Stimulated activated CD8-positive, alpha-beta memory T cell treated with anti-CD3 and anti-CD28 coated beads, Interleukin-4, amount 100 ng/mL, for 24 hours (primary cell): ENCODE results near the gene NEK6.

Experiments used
- DNase-seq: peaks from one replicate; pipeline ENCODE4 v3.0.0-alpha.2; 2020; ENCODE audit warnings: low read depth

The NEK6 gene

DNA sequence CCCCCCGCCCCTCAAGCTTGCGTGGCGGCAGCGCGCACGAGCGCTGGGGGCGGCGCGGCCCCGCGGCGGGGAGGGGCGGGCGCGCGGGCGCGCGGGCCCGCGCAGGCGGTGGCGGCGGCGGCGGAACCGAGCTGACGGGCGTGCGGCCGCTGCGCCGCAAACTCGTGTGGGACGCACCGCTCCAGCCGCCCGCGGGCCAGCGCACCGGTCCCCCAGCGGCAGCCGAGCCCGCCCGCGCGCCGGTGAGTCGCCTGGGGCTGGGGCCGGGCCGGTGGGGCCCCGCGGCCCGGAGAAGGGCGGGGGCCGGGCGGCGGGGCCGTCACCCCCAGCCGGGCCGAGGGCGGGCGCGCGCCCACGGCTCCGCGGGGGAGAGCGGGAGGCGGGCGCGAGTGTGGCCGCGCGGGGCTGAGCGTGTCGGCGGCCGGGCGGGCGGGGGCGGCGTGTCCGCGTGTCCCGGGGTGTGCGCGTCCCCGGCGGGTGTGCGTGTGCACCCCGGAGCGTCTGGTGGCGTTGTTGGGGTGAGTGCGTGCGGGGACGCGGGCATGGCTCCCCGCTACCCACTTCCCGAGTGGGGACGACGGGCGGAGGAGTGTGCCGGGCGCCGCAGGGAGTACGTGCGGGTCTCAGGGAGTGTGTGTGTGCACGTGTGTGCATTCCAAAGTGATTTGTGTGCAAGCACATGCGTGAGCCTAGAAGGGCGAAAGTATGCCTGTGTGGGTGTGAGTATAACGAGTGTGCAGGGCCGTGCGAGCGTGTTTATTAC lies at the start of gene NEK6:
Gene NEK6, plus strand, starts transcription at position 106 of the 763 bp plus-strand sequence. CDS start 44,016 bp downstream, outside the sequence.
- DNase-seq = no peak

DNA sequence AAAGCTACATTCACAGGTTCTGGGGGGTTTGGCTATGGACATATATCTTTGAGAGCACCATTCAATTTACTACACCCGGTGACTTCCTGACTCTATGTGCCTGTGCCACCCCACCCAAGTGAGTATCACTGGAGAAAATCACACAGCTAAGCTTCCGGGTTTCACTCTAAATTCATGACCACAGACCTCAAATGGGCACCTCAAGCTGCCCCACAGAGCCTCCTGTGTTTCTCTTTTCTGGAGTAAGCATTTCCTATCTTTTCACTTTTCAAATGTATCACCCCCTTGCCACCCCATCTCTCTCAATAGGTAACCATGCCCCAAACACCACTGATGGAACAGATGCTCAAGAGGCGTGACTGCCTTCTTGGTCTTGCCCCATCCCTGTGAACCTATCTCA lies 49.2 kb upstream of the NEK6 start:
- DNase-seq = no peak

DNA sequence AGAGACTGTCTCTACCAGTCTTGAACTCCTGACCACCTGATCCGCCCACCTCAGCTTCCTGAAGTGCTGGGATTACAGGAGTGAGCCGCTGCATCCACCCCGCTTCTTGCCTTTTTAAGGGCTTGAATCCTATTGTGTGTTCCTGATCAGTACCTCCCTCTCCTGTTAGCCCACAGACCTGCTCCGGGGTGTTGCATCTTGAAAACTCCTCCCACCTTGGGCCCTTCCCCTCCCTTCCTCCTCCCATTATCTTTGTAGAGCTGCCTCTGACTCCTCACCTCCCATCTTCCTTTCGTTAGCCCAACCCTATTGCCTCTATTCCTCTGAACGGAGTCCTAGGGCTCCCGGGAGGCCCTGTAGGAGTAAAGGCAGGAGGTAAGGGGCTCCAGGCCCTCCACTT lies 48.5 kb upstream of the NEK6 start:
- DNase-seq = no peak

DNA sequence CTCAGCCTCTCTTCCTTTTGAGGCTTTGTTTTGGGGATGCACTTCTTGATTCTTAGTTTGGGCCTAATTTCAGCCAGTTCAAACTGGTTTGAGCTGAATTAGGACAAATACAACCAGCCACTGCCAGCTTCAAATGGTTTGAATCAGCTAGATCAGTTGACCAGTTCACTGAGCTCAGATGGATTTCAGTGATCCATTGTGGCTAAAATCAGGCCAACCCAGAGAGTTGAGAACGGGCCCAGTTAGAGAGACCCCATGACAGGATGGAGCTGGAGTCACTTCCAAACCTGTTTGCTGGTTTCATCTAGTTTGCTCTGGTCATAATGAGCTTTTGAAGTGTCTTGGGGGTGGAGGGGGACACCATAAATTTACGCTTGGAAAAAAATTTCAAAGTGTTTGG lies 48.0 kb upstream of the NEK6 start:
- DNase-seq = no peak

DNA sequence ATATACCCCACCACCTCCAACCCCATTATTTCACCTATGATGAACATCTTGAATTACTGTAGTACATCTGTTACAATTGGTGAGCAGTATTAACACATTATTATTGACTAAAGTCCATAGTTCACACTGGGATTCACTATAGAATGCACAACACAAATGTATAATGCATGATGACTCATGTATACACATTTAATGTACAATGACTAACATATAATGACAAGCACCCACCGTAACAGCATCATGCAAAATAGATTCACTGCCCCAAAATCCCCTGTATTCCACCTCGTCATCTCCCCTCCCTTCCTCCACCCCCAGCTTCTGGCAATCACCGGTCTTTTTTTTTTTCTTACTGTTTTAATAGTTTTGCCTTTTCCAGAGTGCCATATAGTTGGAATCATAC lies 47.1 kb upstream of the NEK6 start:
- DNase-seq = no peak

DNA sequence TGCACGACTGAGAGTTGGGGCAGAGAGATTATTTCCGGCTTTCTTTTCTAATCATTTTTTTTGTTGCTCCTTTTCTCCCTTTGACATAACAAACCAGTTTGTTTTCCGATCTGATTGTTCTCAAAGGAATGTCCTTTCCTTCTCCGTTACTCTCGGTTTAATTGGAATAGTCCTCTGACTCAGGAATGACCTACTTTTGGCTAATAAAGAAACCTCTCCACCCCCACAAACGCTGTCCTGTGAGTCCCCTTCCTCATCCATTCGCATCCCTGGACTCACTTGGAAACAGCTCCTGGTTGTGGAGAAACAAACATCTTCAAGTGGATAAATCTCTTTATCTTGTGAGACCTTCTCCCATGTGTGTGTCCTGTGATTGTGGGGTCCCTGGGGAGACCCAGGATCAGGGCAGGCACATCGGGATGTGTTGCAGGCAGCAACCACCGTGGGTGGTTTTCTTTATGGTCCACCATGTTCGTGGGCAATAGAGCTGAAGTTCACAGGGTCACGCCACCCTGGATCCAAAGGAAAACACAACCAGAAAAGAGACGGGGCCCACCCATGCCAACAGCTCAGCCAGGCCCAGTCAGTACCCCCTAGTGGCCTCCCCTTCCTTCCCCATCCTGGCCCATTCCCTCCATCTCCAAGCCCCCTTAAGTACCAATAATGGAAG lies 45.2 kb upstream of the NEK6 start:
- no peak for DNase-seq

DNA sequence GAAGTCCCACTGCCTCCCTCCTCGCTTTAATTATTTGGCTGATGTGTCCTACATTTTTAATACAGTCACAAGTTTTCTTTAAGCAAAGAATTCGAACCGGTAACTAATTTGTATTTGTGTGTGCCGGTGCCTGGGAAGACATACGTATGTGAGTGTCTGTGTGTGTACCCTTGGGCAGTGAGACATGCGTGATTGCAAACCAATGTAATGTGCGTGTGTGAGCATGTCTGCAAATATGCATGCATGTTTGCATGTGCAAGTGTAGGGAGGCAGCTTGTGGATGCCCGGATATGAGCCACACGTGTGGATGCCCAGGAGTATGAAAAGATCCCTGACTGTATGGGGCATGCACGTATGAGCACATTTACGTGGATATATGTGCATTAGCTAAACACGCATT lies 44.4 kb upstream of the NEK6 start:
- no peak for DNase-seq

DNA sequence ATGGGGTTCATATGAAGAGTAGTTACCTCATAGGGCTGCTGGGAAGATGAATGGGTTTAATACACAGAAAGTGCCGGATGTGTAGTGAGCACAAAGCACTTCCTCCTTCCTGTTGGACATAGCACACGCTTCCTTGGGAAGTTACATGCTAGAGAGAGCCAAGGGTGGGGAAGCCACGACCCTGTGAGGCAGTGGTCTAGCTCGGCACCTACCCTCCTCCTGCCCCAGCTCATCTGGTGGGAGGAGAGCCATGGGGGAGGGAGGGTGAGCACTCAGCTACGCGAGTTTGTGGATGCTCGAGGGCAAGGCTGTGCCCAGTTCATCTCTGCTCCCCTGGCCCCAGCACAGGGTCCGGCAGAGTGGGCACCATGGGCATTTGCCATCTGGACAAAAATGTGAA lies 43.6 kb upstream of the NEK6 start:
- DNase-seq = no peak

DNA sequence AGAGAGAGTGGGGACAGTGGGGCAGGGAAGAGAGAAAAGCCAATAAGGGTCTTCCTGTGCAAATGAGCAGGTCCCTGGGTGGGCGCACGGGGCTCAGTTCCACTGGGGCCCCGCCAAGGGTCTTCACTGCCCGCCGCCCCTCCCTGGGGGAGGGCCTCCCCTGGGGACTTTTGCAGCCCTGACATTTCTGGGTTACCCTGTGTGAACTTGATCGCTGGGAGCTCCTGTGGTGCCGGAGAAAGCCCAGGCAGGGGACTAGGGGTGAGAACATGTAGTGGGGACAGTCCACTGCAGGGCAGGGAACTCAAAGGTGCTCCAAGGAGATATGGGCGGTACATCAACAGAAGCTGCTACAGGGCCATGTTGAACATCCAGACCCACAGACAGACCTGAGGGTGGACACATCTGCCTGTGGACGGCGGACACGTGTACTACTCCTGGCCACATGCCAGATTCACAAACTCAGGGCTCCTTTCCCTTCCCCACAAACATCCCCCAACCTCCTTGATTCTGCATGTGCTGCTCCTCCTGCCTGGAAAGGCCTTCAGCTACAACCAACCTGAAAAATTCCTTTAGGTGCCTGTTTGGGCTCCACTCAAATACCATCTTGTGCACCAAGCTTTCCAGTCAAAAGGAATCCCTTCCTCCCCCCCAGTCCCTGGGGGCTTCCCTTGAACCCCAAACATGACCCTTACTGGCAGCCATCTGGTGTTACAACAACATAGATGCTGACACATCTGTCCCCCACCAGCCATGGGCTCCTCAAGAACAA lies 43.0 kb upstream of the NEK6 start:
- DNase-seq = no peak

DNA sequence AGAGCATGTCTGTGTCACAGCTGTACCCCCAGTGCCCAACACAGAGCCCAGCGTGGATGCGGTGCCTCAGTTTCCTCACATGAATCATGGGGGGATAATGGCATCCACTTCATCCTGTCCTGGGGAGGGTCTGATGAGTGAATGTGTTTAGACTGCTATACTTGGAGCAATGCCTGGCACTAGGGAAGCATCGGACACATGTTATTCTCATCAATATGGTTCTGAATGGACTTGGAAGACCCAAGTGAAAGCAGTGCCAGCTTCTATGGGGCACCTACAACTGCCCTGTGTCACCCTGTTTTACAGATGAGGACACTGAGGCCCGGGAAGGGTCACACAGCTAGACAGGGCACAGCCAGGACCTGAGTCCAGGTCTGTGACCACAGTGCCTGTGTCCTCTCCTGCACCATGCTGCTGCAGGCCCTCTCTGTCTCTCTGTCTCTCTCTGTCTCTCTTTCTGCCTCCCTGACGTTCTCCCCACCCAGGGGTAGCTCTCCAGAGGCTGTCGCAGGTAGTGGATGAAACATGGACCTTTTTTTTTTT lies 42.3 kb upstream of the NEK6 start:
- DNase-seq = no peak

DNA sequence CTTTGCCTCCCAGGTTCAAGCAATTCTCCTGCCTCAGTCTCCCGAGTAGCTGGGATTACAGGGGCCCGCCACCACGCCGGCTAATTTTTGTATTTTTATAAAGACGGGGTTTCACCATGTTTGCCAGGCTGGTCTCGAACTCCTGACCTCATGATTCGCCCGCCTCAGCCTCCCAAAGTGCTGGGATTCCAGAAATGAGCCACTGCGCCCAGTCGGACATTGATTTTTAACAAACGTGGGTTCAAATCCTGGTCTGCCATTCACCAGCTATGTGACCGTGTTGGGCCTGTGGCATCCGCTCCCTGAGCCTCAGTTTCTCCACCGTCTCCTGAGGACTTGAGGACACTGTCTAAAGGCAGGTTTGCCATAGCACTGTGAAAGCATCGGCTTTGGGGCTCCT lies 41.8 kb upstream of the NEK6 start:
- DNase-seq = no peak

DNA sequence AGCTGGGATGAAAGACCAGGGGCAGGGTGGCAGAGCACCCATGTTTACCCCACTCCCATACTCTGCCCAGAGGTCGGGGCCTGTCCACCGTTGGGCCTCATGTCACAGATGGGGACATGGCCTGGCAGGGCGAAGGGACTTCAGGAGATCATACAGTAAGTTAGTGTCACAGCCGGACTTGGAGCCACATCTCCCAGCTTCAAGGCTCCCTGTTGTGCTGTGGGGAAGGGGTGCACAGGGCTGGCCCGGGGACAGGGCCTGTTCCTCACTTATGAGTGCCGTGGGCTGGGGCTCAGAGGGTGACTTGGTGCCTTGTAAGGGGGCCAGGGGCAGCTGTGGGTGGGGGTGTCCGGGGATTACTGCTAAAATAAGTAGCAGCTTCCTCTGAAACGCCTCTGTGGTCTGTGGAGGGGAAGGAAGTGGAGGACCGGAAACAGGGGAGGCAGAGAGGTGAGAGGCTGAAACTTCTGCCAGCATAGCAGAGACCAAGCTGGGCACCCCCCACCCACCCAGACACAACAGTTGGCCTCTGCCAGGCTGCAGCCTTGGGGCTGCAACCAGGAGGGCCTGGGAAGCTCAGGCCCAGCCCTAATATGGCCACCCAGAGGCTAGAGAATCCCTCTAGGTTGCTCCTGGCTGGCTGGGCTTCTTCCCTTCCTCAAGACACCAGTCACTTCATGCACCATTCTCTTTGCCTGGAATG lies 41.1 kb upstream of the NEK6 start:
- peak; percentile 61 for DNase-seq

DNA sequence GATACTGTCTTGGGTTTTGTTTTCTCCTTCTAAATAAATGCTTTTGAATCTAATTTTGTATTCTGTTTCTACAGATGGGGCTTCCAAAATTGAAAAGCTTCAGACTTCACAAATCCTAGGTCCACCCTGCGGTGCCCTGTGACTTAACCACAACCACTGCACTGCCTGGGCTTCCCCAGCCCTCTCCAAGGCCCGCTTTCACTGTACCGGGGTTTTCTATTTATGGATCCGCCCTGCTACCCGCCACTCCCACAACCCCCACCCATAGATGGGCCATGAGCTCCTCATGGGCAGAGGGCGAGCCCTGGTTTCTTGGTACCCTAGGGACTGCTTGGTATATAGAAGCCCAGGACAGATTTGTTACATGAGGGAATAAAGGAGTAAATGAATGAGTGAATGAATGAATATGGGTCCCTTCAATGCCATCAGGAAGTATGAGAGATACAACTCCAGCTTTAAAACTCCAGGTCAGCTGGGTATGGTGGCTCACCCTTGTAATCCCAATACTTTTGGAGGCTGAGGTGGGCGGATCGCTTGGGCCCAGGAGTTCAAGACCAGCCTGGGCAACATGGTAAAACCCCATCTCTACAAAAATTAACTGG lies 39.8 kb upstream of the NEK6 start:
- DNase-seq = no peak

DNA sequence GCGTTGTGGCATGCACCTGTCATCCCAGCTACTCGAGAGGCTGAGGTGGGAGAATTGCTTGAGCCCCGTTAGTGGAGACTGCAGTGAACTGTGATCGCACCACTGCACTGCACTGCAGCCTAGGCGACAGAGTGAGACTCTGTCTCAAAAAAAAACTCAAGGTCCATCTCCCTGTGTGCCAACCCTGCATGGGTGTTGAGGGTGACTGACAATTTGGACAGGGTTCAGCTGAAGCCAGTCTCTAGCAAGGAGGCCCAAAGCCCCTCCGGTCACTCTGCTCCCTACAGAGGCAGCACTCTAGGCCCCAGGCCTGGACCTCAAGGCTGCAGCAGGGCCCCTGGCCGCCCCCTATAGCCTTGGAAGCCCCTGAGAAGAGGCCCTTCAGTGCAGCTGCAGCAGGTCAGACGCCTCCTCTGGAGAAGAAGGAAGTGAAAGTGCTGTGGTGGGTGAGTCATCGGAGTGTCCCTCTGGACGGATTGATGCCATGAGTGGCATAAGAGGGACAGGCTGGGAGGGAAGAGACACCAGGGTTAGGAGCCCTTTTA lies 39.2 kb upstream of the NEK6 start:
- no peak for DNase-seq

DNA sequence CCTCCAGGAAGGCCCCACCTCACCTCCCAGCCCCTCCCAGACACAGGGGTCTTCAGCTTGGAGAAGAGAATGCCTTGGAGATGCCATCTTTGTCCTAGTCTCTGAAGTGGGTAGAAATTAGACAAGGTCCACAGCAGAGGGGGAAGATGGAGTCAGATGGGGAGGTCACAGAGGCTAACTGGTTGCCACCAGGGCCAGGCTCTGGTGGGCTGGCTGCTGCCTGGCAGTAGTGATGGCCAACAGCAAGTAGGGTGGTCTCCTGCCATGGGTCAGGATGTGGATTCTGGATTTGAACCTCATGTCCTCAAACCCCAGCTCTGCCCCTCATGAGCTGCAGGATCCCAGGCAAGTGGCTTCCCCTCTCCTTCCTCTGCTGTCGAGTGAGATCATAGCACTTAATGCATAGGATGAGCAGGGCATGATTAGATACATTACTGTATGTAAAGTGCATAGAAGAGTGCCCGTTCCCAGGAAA lies 38.7 kb upstream of the NEK6 start:
- DNase-seq = no peak

DNA sequence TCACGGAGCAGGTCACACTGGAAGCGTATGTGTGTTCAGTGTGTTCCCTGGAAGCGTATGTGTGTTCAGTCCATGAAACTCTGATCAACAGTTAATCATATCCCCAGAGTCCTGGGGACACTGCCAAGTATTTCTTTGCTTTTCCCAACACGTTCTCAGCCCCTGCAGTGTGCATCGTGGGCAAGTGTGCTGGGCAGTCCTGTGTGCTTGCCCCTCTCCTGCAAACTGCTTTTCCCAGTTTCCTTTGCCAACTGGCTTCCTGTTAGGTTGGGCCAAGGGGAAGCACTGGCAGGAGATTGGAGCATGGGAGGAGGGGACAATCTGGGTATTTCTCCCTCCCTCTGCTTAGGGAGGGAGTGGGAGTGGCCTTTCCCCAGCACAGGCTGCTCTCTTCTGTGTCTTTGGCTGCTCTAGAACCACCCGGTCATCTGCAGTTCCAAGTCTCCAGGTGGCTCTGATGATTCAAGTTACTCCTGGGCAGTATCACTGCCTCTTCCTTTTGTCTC lies 36.8 kb upstream of the NEK6 start:
- no peak for DNase-seq

DNA sequence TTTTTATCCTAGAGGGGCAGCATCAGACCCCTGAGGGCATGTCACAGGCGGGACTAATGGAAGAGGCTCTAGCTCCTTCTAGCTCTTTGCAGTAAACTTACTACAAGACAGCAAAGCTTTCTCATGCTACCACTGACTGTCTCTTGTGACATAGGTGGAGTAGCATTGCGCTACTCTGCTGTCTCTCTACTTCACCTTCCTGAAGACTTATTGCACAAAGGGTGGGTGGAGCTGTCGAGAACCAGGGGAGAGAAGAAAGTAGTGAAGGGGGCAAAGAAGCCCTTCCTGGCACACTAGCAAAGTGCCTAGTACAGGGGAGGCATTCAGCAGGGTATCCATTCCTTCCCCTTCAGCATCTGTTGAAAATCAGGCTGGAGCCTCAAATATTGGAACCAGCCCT lies 36.1 kb upstream of the NEK6 start:
- DNase-seq = no peak

DNA sequence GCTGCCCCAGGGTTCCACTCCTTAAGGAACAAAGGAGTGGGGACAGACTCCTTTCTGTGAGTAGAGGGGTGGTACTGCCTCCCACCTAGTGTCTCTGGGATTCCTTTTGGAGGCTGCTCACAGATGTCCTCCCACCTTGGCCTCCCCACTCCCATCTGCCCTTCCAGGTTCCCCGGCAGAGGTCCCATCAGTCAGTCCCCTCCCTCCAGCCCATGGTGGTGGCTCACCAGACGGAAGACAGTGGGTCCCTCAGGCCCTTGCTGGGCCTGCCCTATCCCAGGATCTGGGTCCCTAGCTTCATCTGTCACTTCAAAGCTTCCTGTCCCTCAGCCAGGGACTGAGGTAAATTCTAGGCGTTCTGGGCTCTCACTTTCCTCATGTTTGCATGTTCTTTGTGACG lies 35.6 kb upstream of the NEK6 start:
- no peak for DNase-seq

DNA sequence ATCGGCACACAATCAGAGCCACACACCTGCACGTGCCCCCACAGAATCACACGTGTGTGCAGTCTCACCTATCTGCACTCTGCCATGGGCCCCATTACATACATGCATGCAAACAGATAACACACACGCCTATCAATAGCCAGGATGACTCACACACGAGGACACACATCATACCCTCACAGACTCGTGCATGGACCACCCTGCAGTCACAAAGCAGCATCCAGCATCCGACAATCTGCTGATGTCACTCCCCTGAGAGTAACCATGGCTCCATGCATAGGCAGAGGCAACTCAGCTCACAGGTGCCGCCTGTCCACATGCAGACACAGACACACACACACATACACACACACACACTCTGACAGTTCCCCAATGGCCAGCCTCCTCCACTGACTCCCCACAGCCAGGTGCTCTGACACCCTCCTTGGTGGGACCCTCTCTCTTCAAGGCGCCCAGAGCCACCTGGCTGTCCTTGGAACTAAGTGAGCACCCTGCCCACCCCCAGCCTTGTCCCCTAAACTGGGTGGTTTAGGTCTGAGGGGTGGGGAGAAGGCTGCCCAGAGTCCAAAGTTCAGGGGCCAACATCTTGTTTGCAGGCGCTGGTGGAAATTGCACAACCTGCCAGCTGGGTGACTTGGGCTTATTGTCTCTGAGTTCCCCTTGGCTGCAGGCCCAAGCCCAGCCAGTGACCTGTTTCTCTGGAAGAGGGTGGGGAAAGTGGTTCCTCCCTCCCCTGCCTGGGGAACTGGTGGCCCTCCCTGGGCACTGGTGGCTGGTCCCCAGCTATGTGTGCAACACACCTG lies 34.6 kb upstream of the NEK6 start:
- DNase-seq = no peak

DNA sequence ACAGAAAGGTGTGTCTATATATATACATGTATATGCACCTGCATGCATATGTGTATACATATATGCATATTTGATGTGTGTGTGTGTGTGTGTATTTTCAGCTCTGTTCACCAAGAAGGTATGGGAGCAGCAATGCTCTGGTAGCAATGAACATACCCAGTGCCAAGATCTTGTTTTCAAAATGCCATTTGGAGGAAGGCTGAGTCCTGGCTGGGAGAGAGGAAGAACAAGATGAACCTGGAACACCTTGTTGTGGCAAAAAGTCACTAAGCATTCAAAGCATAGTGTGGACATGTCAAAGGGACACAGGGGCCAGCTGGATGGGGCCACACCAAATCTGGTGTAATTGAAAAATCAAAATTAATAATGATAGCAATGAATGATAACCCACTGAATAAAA lies 31.8 kb upstream of the NEK6 start:
- no peak for DNase-seq
